DMS53 treated with DMSO at 0.1 percent for 48 hours (cell line): ENCODE data around the gene ABCA2.

Source experiments
- DNase-seq: peaks from one replicate; lab custom pipeline; 2025; ENCODE audit not compliant: unreplicated experiment; lab: John Stamatoyannopoulos, UW

Gene ABCA2

GRCh38 chr9:137027369-137028262, at the start of gene ABCA2:
TSS of gene ABCA2 (minus strand) at chr9:137028237. CDS start at chr9:137028140, 97 bp downstream.
- no peak for DNase-seq

GRCh38 chr9:137077010-137077747, 49.1 kb upstream of the ABCA2 start, which contains the start of gene UAP1L1:
TSS of gene UAP1L1 (plus strand) at chr9:137077517. CDS start at chr9:137077533, 16 bp downstream.
- peak; percentile 40 for DNase-seq

GRCh38 chr9:137076636-137077009, 48.6 kb upstream of the ABCA2 start:
- no peak for DNase-seq

- no peak for DNase-seq
Measured at GRCh38 chr9:137075275-137075775, 47.3 kb upstream of the ABCA2 start.

- no peak for DNase-seq
Measured at GRCh38 chr9:137074657-137075274, 46.7 kb upstream of the ABCA2 start.

- DNase-seq: no peak
Measured at GRCh38 chr9:137073992-137074399, 46.0 kb upstream of the ABCA2 start.

GRCh38 chr9:137071282-137071681, 43.2 kb upstream of the ABCA2 start:
- DNase-seq: no peak

GRCh38 chr9:137070906-137071275, 42.9 kb upstream of the ABCA2 start:
- peak; percentile 55 for DNase-seq

GRCh38 chr9:137070201-137070905, 42.3 kb upstream of the ABCA2 start, which contains the start of gene SAPCD2:
TSS of gene SAPCD2 (minus strand) at chr9:137070557. CDS start at chr9:137070460, 97 bp downstream.
- peak; percentile 92 for DNase-seq

- no peak for DNase-seq
Measured at GRCh38 chr9:137069508-137070091, 41.6 kb upstream of the ABCA2 start.

- no peak for DNase-seq
Measured at GRCh38 chr9:137068539-137069507, 40.8 kb upstream of the ABCA2 start.

- DNase-seq: peak; percentile 86
Measured at GRCh38 chr9:137067860-137068538, 40.0 kb upstream of the ABCA2 start.

- no peak for DNase-seq
Measured at GRCh38 chr9:137066096-137066861, 38.2 kb upstream of the ABCA2 start.

- no peak for DNase-seq
Measured at GRCh38 chr9:137065336-137065967, 37.4 kb upstream of the ABCA2 start.

GRCh38 chr9:137064880-137065164, 36.8 kb upstream of the ABCA2 start:
- no peak for DNase-seq

GRCh38 chr9:137064027-137064879, 36.2 kb upstream of the ABCA2 start:
- peak; percentile 38 for DNase-seq
